HG02884 (cell line): ENCODE results near the gene SORCS2.

ENCODE experiments used
- ATAC-seq: cut with Tn5 transposase; IDR thresholded peaks from one replicate; pipeline ENCODE4 v1.9.1; 2021; ENCODE audit warnings: mild to moderate bottlenecking, moderate library complexity; ENCODE audit not compliant: unreplicated experiment

SORCS2 gene

GRCh38 chr4:7709431-7709830 lies 517.1 kb downstream of the SORCS2 start:
- no peak for ATAC-seq

- no peak for ATAC-seq
These were observed 517.8 kb downstream of the SORCS2 start for GRCh38 chr4:7710126-7710525.

- no peak for ATAC-seq
These were observed 518.4 kb downstream of the SORCS2 start for GRCh38 chr4:7710576-7711306.

GRCh38 chr4:7711307-7711963 lies 519.1 kb downstream of the SORCS2 start:
- no peak for ATAC-seq

- no peak for ATAC-seq
These were observed 519.8 kb downstream of the SORCS2 start for GRCh38 chr4:7712021-7712671.

- no peak for ATAC-seq
These were observed 521.4 kb downstream of the SORCS2 start for GRCh38 chr4:7713757-7714156.

- ATAC-seq: no peak
These were observed 521.8 kb downstream of the SORCS2 start for GRCh38 chr4:7714176-7714575.

- ATAC-seq: no peak
These were observed 522.4 kb downstream of the SORCS2 start for GRCh38 chr4:7714738-7715137.

GRCh38 chr4:7715271-7716009 lies 523.1 kb downstream of the SORCS2 start:
- no peak for ATAC-seq

GRCh38 chr4:7716010-7716721 lies 523.8 kb downstream of the SORCS2 start:
- ATAC-seq: no peak

- ATAC-seq: no peak
These were observed 524.8 kb downstream of the SORCS2 start for GRCh38 chr4:7717161-7717560.

GRCh38 chr4:7717946-7718490 lies 525.7 kb downstream of the SORCS2 start:
- ATAC-seq: no peak

GRCh38 chr4:7719354-7720174 lies 527.2 kb downstream of the SORCS2 start:
- no peak for ATAC-seq

GRCh38 chr4:7721984-7722551 lies 529.7 kb downstream of the SORCS2 start:
- ATAC-seq: no peak

GRCh38 chr4:7722766-7723387 lies 530.5 kb downstream of the SORCS2 start:
- ATAC-seq: no peak

GRCh38 chr4:7723625-7724024 lies 531.3 kb downstream of the SORCS2 start:
- ATAC-seq: no peak

GRCh38 chr4:7725951-7726350 lies 533.6 kb downstream of the SORCS2 start:
- no peak for ATAC-seq

GRCh38 chr4:7726665-7727413 lies 534.5 kb downstream of the SORCS2 start:
- no peak for ATAC-seq
